Epithelial cell of esophagus (primary cell): ENCODE results near the gene MAGEA10.
"Not testable (repeated sequence)": the region's sequence is repeated elsewhere in the genome, so short reads cannot be mapped to it uniquely, and the experiment has no call there.

Experiments
- DNase-seq: peaks from one replicate; pipeline ENCODE4 v3.0.0; 2010; ENCODE audit warnings: low read depth
- H3K4me3 ChIP-seq: 2 replicates; pipeline ENCODE4 v1.5.1; 2011; ENCODE audit warnings: mild to moderate bottlenecking, low read length, control low read depth
- CTCF ChIP-seq: IDR thresholded peaks from 2 replicates; pipeline ENCODE4 v1.5.1; 2011; ENCODE audit warnings: low read depth, mild to moderate bottlenecking, low read length, control low read depth, inconsistent platforms; ENCODE audit not compliant: insufficient read depth; ENCODE audit errors: missing control alignments

The MAGEA10 gene

DNA sequence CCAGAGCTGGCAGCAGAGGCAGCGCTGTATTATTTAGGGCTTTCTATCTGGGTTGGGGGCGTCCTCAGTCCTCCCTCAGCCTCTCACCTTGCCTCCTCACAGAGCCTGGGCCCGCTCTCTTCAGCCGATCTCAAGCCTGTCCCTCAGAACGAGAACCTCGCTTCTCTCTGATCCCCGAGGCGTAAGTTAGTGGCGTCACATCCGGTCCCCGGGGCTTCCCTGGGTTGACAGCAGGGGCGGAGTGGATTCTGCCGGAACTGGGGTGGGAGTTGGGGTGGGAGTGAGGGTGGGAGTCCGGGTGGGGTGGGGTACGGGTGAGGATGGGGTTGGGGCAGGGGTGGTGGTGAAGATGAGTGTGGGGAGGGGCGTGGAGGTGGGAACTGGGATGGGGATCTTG, at the start of gene MAGEA10:
Gene MAGEA10 (minus strand): TSS at position 190 of the 397 bp plus-strand sequence. CDS start 2,957 bp downstream, outside the sequence.
- no peak for DNase-seq
- no peak within 1 kb of the TSS for H3K4me3 ChIP-seq
- no peak for TF ChIP-seq CTCF

DNA sequence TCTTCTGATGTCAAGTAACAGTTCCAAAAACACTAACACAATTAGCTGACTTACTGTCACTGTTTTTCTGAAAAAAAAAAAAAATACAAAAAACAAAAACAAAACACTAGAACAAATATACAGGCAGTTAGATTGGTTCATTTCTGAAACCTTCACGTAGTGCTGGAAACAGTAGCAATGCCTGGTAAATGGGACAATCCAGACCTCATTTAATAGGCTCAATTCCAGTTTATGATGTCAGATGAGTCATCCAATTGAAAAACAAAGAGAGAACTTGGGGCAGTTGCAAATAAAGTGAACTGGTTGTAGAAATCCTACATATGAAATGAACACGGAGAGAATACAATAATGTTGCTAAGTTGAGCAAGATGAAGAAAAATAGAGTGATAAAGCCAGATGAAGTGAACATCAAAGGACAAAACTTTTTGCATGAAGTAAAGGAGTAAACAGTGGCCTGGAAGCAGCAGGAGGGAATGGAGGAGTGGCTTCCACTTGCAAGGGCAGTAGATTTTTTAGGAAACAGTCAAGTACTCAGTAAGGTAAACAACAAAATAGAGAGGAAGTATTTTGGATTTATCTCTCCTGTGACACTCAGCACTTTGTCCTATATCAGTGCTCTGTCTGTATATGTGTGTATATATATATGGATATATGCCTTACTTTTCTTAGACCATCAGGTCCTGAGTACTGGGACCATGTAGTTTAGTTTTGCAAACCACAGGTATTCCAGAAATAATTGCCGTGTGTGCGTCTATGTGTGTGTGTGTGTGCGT, 39.3 kb upstream of the MAGEA10 start:
- H3K4me3 ChIP-seq: no peak overlapping the region
- DNase-seq: no peak
- TF ChIP-seq CTCF: no peak

GRCh38 chrX:152177052-152177451, 38.7 kb upstream of the MAGEA10 start:
- no peak for DNase-seq
- no peak overlapping the region for H3K4me3 ChIP-seq
- no peak for TF ChIP-seq CTCF

GRCh38 chrX:152175892-152176291, 37.5 kb upstream of the MAGEA10 start:
- DNase-seq, H3K4me3 ChIP-seq: not testable (repeated sequence)

DNA sequence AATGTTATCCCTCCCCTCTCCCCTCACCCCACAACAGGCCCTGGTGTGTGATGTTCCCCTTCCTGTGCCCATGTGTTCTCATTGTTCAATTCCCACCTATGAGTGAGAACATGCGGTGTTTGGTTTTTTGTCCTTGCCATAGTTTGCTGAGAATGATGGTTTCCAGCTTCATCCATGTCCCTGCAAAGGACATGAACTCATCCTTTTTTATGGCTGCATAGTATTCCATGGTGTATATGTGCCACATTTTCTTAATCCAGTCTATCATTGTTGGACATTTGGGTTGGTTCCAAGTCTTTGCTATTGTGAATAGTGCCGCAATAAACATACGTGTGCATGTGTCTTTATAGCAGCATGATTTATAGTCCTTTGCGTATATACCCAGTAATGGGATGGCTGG, 35.5 kb upstream of the MAGEA10 start:
- H3K4me3 ChIP-seq, DNase-seq: not testable (repeated sequence)

DNA sequence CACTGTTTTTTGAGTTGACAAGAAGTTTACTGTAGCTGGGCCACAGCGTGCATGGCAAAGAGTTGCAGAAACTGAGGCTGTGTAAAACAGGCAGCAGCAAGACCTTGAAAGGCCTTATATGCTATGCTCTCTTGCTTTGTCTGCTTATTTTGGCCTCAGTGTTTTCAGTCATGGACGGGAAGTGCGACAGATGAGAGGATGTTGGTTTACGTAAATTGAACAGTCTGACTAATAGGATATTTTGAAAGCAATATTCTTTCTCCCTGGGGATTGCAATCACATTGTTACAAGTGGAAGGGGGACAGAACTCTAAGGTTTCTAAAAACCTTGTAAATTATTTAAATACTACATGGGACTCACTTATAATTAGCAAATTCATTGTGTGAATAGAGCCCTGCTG, 32.2 kb upstream of the MAGEA10 start:
- DNase-seq: no peak
- no peak for TF ChIP-seq CTCF
- H3K4me3 ChIP-seq: no peak overlapping the region

DNA sequence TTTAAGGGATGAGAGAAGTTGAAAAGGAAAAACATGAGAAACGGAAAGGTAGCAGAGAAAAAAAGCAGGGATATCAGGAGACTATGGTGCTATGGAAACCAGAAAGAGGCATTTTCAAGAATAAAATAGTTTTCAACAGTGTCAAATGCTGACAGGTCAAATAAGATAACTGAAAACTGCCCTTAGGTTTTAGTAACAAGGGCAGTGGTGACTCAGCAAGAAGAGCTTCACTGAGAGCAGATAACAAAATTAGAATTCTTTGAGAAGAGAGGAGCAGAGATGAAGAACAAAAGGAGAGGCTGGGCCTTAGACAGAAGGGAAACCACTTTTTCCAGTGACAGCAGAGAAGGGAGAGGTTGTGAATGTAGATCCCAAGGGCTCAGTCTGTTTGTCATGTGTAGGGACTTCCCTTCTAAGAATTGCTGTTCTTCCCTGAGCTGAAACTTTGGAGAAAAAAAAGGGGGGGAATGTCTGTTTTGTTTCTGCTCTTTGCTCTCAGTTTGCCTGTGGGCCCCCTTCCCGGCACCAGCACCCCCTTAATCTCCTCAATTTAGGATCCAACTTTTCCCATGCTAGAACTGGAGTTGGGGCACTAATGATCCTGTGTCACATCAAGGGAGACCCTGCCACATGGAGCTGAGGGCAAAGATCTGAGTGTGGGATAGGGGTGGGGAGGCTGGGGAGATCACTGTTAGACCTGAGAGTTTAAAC, 26.8 kb upstream of the MAGEA10 start:
- H3K4me3 ChIP-seq: no peak overlapping the region
- TF ChIP-seq CTCF: no peak
- no peak for DNase-seq

DNA sequence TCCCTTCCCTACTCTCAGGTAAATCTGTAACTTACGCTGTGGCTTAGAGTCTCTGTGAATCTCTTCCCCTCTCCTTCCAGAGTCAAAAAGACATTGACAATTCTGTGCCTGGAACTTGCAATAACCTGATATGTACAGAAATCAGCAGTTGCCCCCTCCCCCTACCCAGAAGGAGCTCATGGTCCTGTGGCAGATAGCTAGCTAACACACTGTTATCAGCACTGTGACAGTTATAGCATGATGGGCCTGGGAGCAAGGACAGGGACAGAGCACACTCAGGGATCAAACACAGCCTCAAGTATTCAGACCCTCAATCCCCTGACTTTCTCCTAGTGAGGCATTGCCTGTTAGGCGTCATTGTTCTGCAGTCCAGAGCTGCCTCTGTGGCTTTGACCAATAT, 18.7 kb upstream of the MAGEA10 start:
- DNase-seq: no peak
- TF ChIP-seq CTCF: no peak

More for the DNA sequence above, 18.7 kb upstream of the MAGEA10 start:
- H3K4me3 ChIP-seq: no peak overlapping the region
